NCI-H128 (cell line): ENCODE results near the gene CDH18.

Experiments used
- DNase-seq: peaks from one replicate; lab custom pipeline; 2025; ENCODE audit not compliant: unreplicated experiment; lab: John Stamatoyannopoulos, UW

CDH18 gene

GRCh38 chr5:19751326-19751725 lies 236.7 kb downstream of the CDH18 start:
- no peak for DNase-seq

- DNase-seq: no peak
These were observed 242.8 kb downstream of the CDH18 start for GRCh38 chr5:19745247-19745646.

- DNase-seq: no peak
These were observed 248.3 kb downstream of the CDH18 start for GRCh38 chr5:19739671-19740070.

GRCh38 chr5:19734776-19735175 lies 253.2 kb downstream of the CDH18 start:
- no peak for DNase-seq

- no peak for DNase-seq
These were observed 254.1 kb downstream of the CDH18 start for GRCh38 chr5:19733612-19734495.

- no peak for DNase-seq
These were observed 259.4 kb downstream of the CDH18 start for GRCh38 chr5:19728571-19728970.

GRCh38 chr5:19719109-19719508 lies 268.9 kb downstream of the CDH18 start:
- DNase-seq: no peak

GRCh38 chr5:19713740-19714139 lies 274.3 kb downstream of the CDH18 start:
- DNase-seq: no peak

- DNase-seq: no peak
These were observed 278.6 kb downstream of the CDH18 start for GRCh38 chr5:19709403-19709802.

GRCh38 chr5:19706776-19707175 lies 281.2 kb downstream of the CDH18 start:
- DNase-seq: no peak

GRCh38 chr5:19701731-19702130 lies 286.3 kb downstream of the CDH18 start:
- DNase-seq: no peak

GRCh38 chr5:19694949-19695611 lies 292.9 kb downstream of the CDH18 start:
- no peak for DNase-seq

GRCh38 chr5:19690978-19691377 lies 297.0 kb downstream of the CDH18 start:
- no peak for DNase-seq

- DNase-seq: no peak
These were observed 302.5 kb downstream of the CDH18 start for GRCh38 chr5:19685473-19685872.

GRCh38 chr5:19676895-19677294 lies 311.1 kb downstream of the CDH18 start:
- DNase-seq: no peak

GRCh38 chr5:19660679-19661078 lies 327.3 kb downstream of the CDH18 start:
- DNase-seq: no peak

GRCh38 chr5:19655627-19656026 lies 332.4 kb downstream of the CDH18 start:
- no peak for DNase-seq

- DNase-seq: no peak
These were observed 349.5 kb downstream of the CDH18 start for GRCh38 chr5:19638461-19638860.

- DNase-seq: no peak
These were observed 357.1 kb downstream of the CDH18 start for GRCh38 chr5:19630876-19631275.

- no peak for DNase-seq
These were observed 361.8 kb downstream of the CDH18 start for GRCh38 chr5:19626211-19626610.

- no peak for DNase-seq
These were observed 362.4 kb downstream of the CDH18 start for GRCh38 chr5:19625562-19625961.

- DNase-seq: no peak
These were observed 368.4 kb downstream of the CDH18 start for GRCh38 chr5:19619571-19619970.
